Measurements from ENCODE around the gene TNFRSF12A. TPM values are rescaled to one million over a fixed set of nuclear protein-coding genes. Genes with fewer than 3 reads are reported as not detected.

Gene TNFRSF12A
- total and polyA plus RNA-seq, 9 of the 15 experiments (the other 6 are each of a cell fraction or from before 2014, with no cell fraction given): 0.41 to 61.8 (median 26.5) TPM

- no peak overlapping the region for H3K27ac ChIP-seq (ENCODE audit: extremely low read depth, low read depth, low read length)
- no peak for TF ChIP-seq PRPF4 (IDR thresholded peaks at IDR 0.05; ENCODE audit: insufficient read depth, low read depth, low read length, poor library complexity, severe bottlenecking)
- no peak for TF ChIP-seq HDGF (IDR thresholded peaks at IDR 0.05)
- TF ChIP-seq ZSCAN29 (IDR thresholded peaks at IDR 0.05): no peak
- TF ChIP-seq COPS2 (conservative IDR thresholded peaks at IDR 0.05): no peak
- TF ChIP-seq ARID1B (IDR thresholded peaks at IDR 0.05): no peak
- TF ChIP-seq HNRNPL (IDR thresholded peaks at IDR 0.05; ENCODE audit: low read depth, low read length): no peak
- no peak for TF ChIP-seq CHD4 (IDR thresholded peaks at IDR 0.05; ENCODE audit: insufficient read depth, insufficient replicate concordance, low read depth, low read length, poor library complexity, severe bottlenecking)
- TF ChIP-seq SRSF3 (IDR thresholded peaks at IDR 0.05; ENCODE audit: insufficient read depth, low read length): no peak
- TF ChIP-seq, protein P1, sequence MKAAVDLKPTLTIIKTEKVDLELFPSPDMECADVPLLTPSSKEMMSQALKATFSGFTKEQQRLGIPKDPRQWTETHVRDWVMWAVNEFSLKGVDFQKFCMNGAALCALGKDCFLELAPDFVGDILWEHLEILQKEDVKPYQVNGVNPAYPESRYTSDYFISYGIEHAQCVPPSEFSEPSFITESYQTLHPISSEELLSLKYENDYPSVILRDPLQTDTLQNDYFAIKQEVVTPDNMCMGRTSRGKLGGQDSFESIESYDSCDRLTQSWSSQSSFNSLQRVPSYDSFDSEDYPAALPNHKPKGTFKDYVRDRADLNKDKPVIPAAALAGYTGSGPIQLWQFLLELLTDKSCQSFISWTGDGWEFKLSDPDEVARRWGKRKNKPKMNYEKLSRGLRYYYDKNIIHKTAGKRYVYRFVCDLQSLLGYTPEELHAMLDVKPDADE (conservative IDR thresholded peaks at IDR 0.05; ENCODE audit: control insufficient read depth, low read depth, low read length): no peak
- TF ChIP-seq NR1H2 (CRISPR knock-in tag; IDR thresholded peaks at IDR 0.05): no peak
- TF ChIP-seq, protein P2, sequence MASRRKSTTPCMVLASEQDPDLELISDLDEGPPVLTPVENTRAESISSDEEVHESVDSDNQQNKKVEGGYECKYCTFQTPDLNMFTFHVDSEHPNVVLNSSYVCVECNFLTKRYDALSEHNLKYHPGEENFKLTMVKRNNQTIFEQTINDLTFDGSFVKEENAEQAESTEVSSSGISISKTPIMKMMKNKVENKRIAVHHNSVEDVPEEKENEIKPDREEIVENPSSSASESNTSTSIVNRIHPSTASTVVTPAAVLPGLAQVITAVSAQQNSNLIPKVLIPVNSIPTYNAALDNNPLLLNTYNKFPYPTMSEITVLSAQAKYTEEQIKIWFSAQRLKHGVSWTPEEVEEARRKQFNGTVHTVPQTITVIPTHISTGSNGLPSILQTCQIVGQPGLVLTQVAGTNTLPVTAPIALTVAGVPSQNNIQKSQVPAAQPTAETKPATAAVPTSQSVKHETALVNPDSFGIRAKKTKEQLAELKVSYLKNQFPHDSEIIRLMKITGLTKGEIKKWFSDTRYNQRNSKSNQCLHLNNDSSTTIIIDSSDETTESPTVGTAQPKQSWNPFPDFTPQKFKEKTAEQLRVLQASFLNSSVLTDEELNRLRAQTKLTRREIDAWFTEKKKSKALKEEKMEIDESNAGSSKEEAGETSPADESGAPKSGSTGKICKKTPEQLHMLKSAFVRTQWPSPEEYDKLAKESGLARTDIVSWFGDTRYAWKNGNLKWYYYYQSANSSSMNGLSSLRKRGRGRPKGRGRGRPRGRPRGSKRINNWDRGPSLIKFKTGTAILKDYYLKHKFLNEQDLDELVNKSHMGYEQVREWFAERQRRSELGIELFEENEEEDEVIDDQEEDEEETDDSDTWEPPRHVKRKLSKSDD (conservative IDR thresholded peaks at IDR 0.05; ENCODE audit: low read length): no peak
- no peaks in the 10 kb centered on the region for H3K9me3 ChIP-seq (replicated peaks; ENCODE audit: control insufficient read depth, insufficient read depth, low read depth, low read length)
- H3K9ac ChIP-seq (ENCODE audit: insufficient read depth in 1 of 2, low read depth in 2 of 2, low read length in 2 of 2): peak overlapping the region in 1 of 2 experiments; percentile 73; a peak in 2 of 4 replicates
- no TSS peak for BruUV-seq (replicated peaks)
- no peak overlapping the region for H2AFZ ChIP-seq (ENCODE audit: low read depth, low read length)
- CTCF ChIA-PET (ENCODE audit: low intra/inter-chr PET ratio): no interaction called here
- H3K4me2 ChIP-seq (ENCODE audit: insufficient read depth, low read length): no peak overlapping the region
- ATAC-seq: no peak
- no peak for DNase-seq (ENCODE audit: extremely low read depth in 1 of 4, low spot score in 3 of 4)
- H3K9me1 ChIP-seq (ENCODE audit: control insufficient read depth, insufficient read depth, low read length): peaks cover 3% of the 10 kb centered on the region
- no peak overlapping the region for H3K4me3 ChIP-seq
- no peaks in the 10 kb centered on the region for H3K79me2 ChIP-seq (ENCODE audit: control insufficient read depth, insufficient read depth, low read length)
- H3K27me3 ChIP-seq (ENCODE audit: control insufficient read depth in 2 of 2, insufficient read depth in 2 of 2, low read length in 2 of 2): no peaks in the 10 kb centered on the region
- H4K20me1 ChIP-seq (replicated peaks; ENCODE audit: control insufficient read depth, insufficient read depth, low read length): no peaks in the 10 kb centered on the region
- no peaks in the 10 kb centered on the region for H3K36me3 ChIP-seq (ENCODE audit: control insufficient read depth, insufficient read depth, low read length)
- in situ Hi-C loops (cut with MboI) (no loop called here), intact Hi-C loops (cut with micrococcal nuclease) (no loop called here)
- H3K4me1 ChIP-seq (replicated peaks in 1 of 2; ENCODE audit: control insufficient read depth in 2 of 2, insufficient read depth in 2 of 2, low read length in 2 of 2): peaks cover 29 to 82% of the 10 kb centered on the region in 2 experiments
- no peak for FAIRE-seq
- POLR2A ChIA-PET: interaction anchor here (0.6 to 0.9 kb wide), 3 partner anchors 9 to 129 kb away, joined by 3 read pairs; no protein-coding TSS in a partner anchor
- 71% methylated on average over 11 of the region's 12 CpGs for WGBS (ENCODE audit: insufficient coverage, low coverage, missing lambda C conversion rate)
These were observed 6.0 kb upstream of the TNFRSF12A start for GRCh38 chr16:3013998-3014690.

Measured in K562 (cell line).